ENCODE data around the gene NLK.

The NLK gene

GRCh38 chr17:28219771-28220170 is 177.3 kb downstream of the NLK start:
- no peaks in the 10 kb centered on the region for H3K4me1 ChIP-seq (ENCODE audit: control insufficient read depth in 2 of 2, insufficient read depth in 2 of 2, low read length in 2 of 2)
- H3K27ac ChIP-seq (ENCODE audit: low read depth in 2 of 2, low read length in 2 of 2): no peak overlapping the region
- no peak overlapping the region for H3K9ac ChIP-seq (ENCODE audit: low read depth in 1 of 2, low read length in 2 of 2)
- H3K27me3 ChIP-seq (ENCODE audit: control insufficient read depth in 2 of 2, insufficient read depth in 2 of 2, low read length in 2 of 2): no peaks in the 10 kb centered on the region
- no peaks in the 10 kb centered on the region for H3K36me3 ChIP-seq (ENCODE audit: control insufficient read depth in 2 of 2, insufficient read depth in 2 of 2, low read length in 2 of 2)
- no peak overlapping the region for H3K4me3 ChIP-seq (ENCODE audit: low read length in 2 of 2)
- no peaks in the 10 kb centered on the region for H3K9me3 ChIP-seq (ENCODE audit: control insufficient read depth in 2 of 2, low read length in 2 of 2)

- H3K36me3 ChIP-seq (ENCODE audit: control insufficient read depth in 2 of 2, insufficient read depth in 2 of 2, low read length in 2 of 2): no peaks in the 10 kb centered on the region
- no peak overlapping the region for H3K27ac ChIP-seq (ENCODE audit: low read depth in 2 of 2, low read length in 2 of 2)
- no peaks in the 10 kb centered on the region for H3K4me1 ChIP-seq (ENCODE audit: control insufficient read depth in 2 of 2, insufficient read depth in 2 of 2, low read length in 2 of 2)
- H3K4me3 ChIP-seq (ENCODE audit: low read length in 2 of 2): no peak overlapping the region
- H3K9ac ChIP-seq (ENCODE audit: low read depth in 1 of 2, low read length in 2 of 2): no peak overlapping the region
- H3K27me3 ChIP-seq (ENCODE audit: control insufficient read depth in 2 of 2, insufficient read depth in 2 of 2, low read length in 2 of 2): no peaks in the 10 kb centered on the region
- no peaks in the 10 kb centered on the region for H3K9me3 ChIP-seq (ENCODE audit: control insufficient read depth in 2 of 2, low read length in 2 of 2)
These were observed 179.4 kb downstream of the NLK start for GRCh38 chr17:28221751-28222414.

GRCh38 chr17:28225271-28225670 is 182.8 kb downstream of the NLK start:
- no peak overlapping the region for H3K27ac ChIP-seq (ENCODE audit: low read depth in 2 of 2, low read length in 2 of 2)
- H3K9me3 ChIP-seq (ENCODE audit: control insufficient read depth in 2 of 2, low read length in 2 of 2): no peaks in the 10 kb centered on the region
- H3K4me3 ChIP-seq (ENCODE audit: low read length in 2 of 2): no peak overlapping the region
- H3K9ac ChIP-seq (ENCODE audit: low read depth in 1 of 2, low read length in 2 of 2): no peak overlapping the region
- no peaks in the 10 kb centered on the region for H3K36me3 ChIP-seq (ENCODE audit: control insufficient read depth in 2 of 2, insufficient read depth in 2 of 2, low read length in 2 of 2)
- H3K4me1 ChIP-seq (ENCODE audit: control insufficient read depth in 2 of 2, insufficient read depth in 2 of 2, low read length in 2 of 2): peaks cover 4 to 7% of the 10 kb centered on the region in 2 donors
- H3K27me3 ChIP-seq (ENCODE audit: control insufficient read depth in 2 of 2, insufficient read depth in 2 of 2, low read length in 2 of 2): peaks cover 0 to 6% of the 10 kb centered on the region in 2 donors

GRCh38 chr17:28225867-28226266 is 183.4 kb downstream of the NLK start:
- Histone ChIP-seq H3K36me3 (ENCODE audit: control insufficient read depth in 2 of 2, insufficient read depth in 2 of 2, low read length in 2 of 2) (no peaks in the 10 kb centered on the region), H3K9ac (ENCODE audit: low read depth in 1 of 2, low read length in 2 of 2) (no peak overlapping the region), H3K27ac (ENCODE audit: low read depth in 2 of 2, low read length in 2 of 2) (no peak overlapping the region), H3K9me3 (ENCODE audit: control insufficient read depth in 2 of 2, low read length in 2 of 2) (no peaks in the 10 kb centered on the region), H3K4me1 (ENCODE audit: control insufficient read depth in 2 of 2, insufficient read depth in 2 of 2, low read length in 2 of 2) (peaks cover 4 to 7% of the 10 kb centered on the region in 2 donors), H3K4me3 (ENCODE audit: low read length in 2 of 2) (no peak overlapping the region), H3K27me3 (ENCODE audit: control insufficient read depth in 2 of 2, insufficient read depth in 2 of 2, low read length in 2 of 2) (peaks cover 0 to 6% of the 10 kb centered on the region in 2 donors)

- Histone ChIP-seq H3K9ac (ENCODE audit: low read depth in 1 of 2, low read length in 2 of 2) (no peak overlapping the region), H3K9me3 (ENCODE audit: control insufficient read depth in 2 of 2, low read length in 2 of 2) (no peaks in the 10 kb centered on the region), H3K4me3 (ENCODE audit: low read length in 2 of 2) (peak overlapping the region; percentile 63 to 70), H3K4me1 (ENCODE audit: control insufficient read depth in 2 of 2, insufficient read depth in 2 of 2, low read length in 2 of 2) (peaks cover 4 to 7% of the 10 kb centered on the region in 2 donors), H3K27me3 (ENCODE audit: control insufficient read depth in 2 of 2, insufficient read depth in 2 of 2, low read length in 2 of 2) (peaks cover 0 to 6% of the 10 kb centered on the region in 2 donors), H3K27ac (ENCODE audit: low read depth in 2 of 2, low read length in 2 of 2) (no peak overlapping the region), H3K36me3 (ENCODE audit: control insufficient read depth in 2 of 2, insufficient read depth in 2 of 2, low read length in 2 of 2) (no peaks in the 10 kb centered on the region)
These were observed 184.3 kb downstream of the NLK start for GRCh38 chr17:28226563-28227315.

- Histone ChIP-seq H3K27me3 (ENCODE audit: control insufficient read depth in 2 of 2, insufficient read depth in 2 of 2, low read length in 2 of 2) (peaks cover 0 to 6% of the 10 kb centered on the region in 2 donors), H3K27ac (ENCODE audit: low read depth in 2 of 2, low read length in 2 of 2) (no peak overlapping the region), H3K9me3 (ENCODE audit: control insufficient read depth in 2 of 2, low read length in 2 of 2) (no peaks in the 10 kb centered on the region), H3K4me1 (ENCODE audit: control insufficient read depth in 2 of 2, insufficient read depth in 2 of 2, low read length in 2 of 2) (peaks cover 4 to 7% of the 10 kb centered on the region in 2 donors), H3K4me3 (ENCODE audit: low read length in 2 of 2) (peak overlapping the region; percentile 63 to 70), H3K9ac (ENCODE audit: low read depth in 1 of 2, low read length in 2 of 2) (peak overlapping the region; percentile 24 to 26), H3K36me3 (ENCODE audit: control insufficient read depth in 2 of 2, insufficient read depth in 2 of 2, low read length in 2 of 2) (no peaks in the 10 kb centered on the region)
These were observed 185.0 kb downstream of the NLK start for GRCh38 chr17:28227316-28228108.

- peaks cover 0 to 6% of the 10 kb centered on the region in 2 donors for H3K27me3 ChIP-seq (ENCODE audit: control insufficient read depth in 2 of 2, insufficient read depth in 2 of 2, low read length in 2 of 2)
- H3K4me3 ChIP-seq (ENCODE audit: low read length in 2 of 2): peak overlapping the region; percentile 63 to 70
- H3K4me1 ChIP-seq (ENCODE audit: control insufficient read depth in 2 of 2, insufficient read depth in 2 of 2, low read length in 2 of 2): peaks cover 4 to 7% of the 10 kb centered on the region in 2 donors
- no peaks in the 10 kb centered on the region for H3K9me3 ChIP-seq (ENCODE audit: control insufficient read depth in 2 of 2, low read length in 2 of 2)
- H3K27ac ChIP-seq (ENCODE audit: low read depth in 2 of 2, low read length in 2 of 2): no peak overlapping the region
- H3K9ac ChIP-seq (ENCODE audit: low read depth in 1 of 2, low read length in 2 of 2): peak overlapping the region in 1 of 2 donors; percentile 26
- H3K36me3 ChIP-seq (ENCODE audit: control insufficient read depth in 2 of 2, insufficient read depth in 2 of 2, low read length in 2 of 2): no peaks in the 10 kb centered on the region
These were observed 185.8 kb downstream of the NLK start for GRCh38 chr17:28228109-28228840.

GRCh38 chr17:28228986-28229729 is 186.7 kb downstream of the NLK start:
- no peak overlapping the region for H3K4me3 ChIP-seq (ENCODE audit: low read length in 2 of 2)
- H3K36me3 ChIP-seq (ENCODE audit: control insufficient read depth in 2 of 2, insufficient read depth in 2 of 2, low read length in 2 of 2): no peaks in the 10 kb centered on the region
- no peak overlapping the region for H3K9ac ChIP-seq (ENCODE audit: low read depth in 1 of 2, low read length in 2 of 2)
- no peak overlapping the region for H3K27ac ChIP-seq (ENCODE audit: low read depth in 2 of 2, low read length in 2 of 2)
- H3K27me3 ChIP-seq (ENCODE audit: control insufficient read depth in 2 of 2, insufficient read depth in 2 of 2, low read length in 2 of 2): peaks cover 0 to 6% of the 10 kb centered on the region in 2 donors
- peaks cover 8 to 10% of the 10 kb centered on the region in 2 donors for H3K4me1 ChIP-seq (ENCODE audit: control insufficient read depth in 2 of 2, insufficient read depth in 2 of 2, low read length in 2 of 2)
- H3K9me3 ChIP-seq (ENCODE audit: control insufficient read depth in 2 of 2, low read length in 2 of 2): no peaks in the 10 kb centered on the region

GRCh38 chr17:28230011-28230410 is 187.5 kb downstream of the NLK start:
- Histone ChIP-seq H3K9me3 (ENCODE audit: control insufficient read depth in 2 of 2, low read length in 2 of 2) (no peaks in the 10 kb centered on the region), H3K4me3 (ENCODE audit: low read length in 2 of 2) (no peak overlapping the region), H3K36me3 (ENCODE audit: control insufficient read depth in 2 of 2, insufficient read depth in 2 of 2, low read length in 2 of 2) (no peaks in the 10 kb centered on the region), H3K4me1 (ENCODE audit: control insufficient read depth in 2 of 2, insufficient read depth in 2 of 2, low read length in 2 of 2) (peaks cover 12 to 13% of the 10 kb centered on the region in 2 donors), H3K9ac (ENCODE audit: low read depth in 1 of 2, low read length in 2 of 2) (no peak overlapping the region), H3K27me3 (ENCODE audit: control insufficient read depth in 2 of 2, insufficient read depth in 2 of 2, low read length in 2 of 2) (peaks cover 0 to 6% of the 10 kb centered on the region in 2 donors), H3K27ac (ENCODE audit: low read depth in 2 of 2, low read length in 2 of 2) (no peak overlapping the region)

All from mucosa of rectum (tissue), 2 donors.